GM18526 (cell line): Measurements from ENCODE around the gene PRR19.

Experiments used
- POLR2A ChIP-seq: IDR thresholded peaks from 3 replicates; pipeline ENCODE4 v1.6.1; 2011; ENCODE audit not compliant: insufficient read length; ENCODE audit errors: extremely low read depth

The PRR19 gene

GRCh38 chr19:42335971-42336370 lies 34.0 kb downstream of the PRR19 start:
- TF ChIP-seq POLR2A = no peak

- no peak for TF ChIP-seq POLR2A
Measured at GRCh38 chr19:42343344-42344110, 41.6 kb downstream of the PRR19 start.

- no peak for TF ChIP-seq POLR2A
Measured at GRCh38 chr19:42344336-42344893, 42.5 kb downstream of the PRR19 start.

- no peak for TF ChIP-seq POLR2A
Measured at GRCh38 chr19:42345191-42345812, 43.4 kb downstream of the PRR19 start.

- no peak for TF ChIP-seq POLR2A
Measured at GRCh38 chr19:42348211-42348610, 46.3 kb downstream of the PRR19 start.

- no peak for TF ChIP-seq POLR2A
Measured at GRCh38 chr19:42349378-42350107, 47.6 kb downstream of the PRR19 start.

GRCh38 chr19:42350417-42350816 lies 48.5 kb downstream of the PRR19 start:
- TF ChIP-seq POLR2A = no peak

GRCh38 chr19:42351079-42351735 lies 49.3 kb downstream of the PRR19 start:
- TF ChIP-seq POLR2A = no peak

GRCh38 chr19:42352301-42353259 lies 50.6 kb downstream of the PRR19 start:
- TF ChIP-seq POLR2A = no peak

GRCh38 chr19:42353341-42354015 lies 51.5 kb downstream of the PRR19 start:
- TF ChIP-seq POLR2A = no peak

GRCh38 chr19:42355896-42356295 lies 54.0 kb downstream of the PRR19 start:
- no peak for TF ChIP-seq POLR2A

- TF ChIP-seq POLR2A = no peak
Measured at GRCh38 chr19:42356686-42357085, 54.8 kb downstream of the PRR19 start.

GRCh38 chr19:42357290-42357689 lies 55.4 kb downstream of the PRR19 start:
- TF ChIP-seq POLR2A = no peak
